HepG2 (cell line): ENCODE data around the gene RPS2. TPM values are rescaled to one million over a fixed set of nuclear protein-coding genes. Genes with fewer than 3 reads are reported as not detected.
A peak's percentile ranks its signal among the peaks of the same experiment; 100 is the strongest.

Source experiments
- CCAR2 ChIP-seq: fragments of 200-400 bp; formaldehyde crosslinking; optimal IDR thresholded peaks from 2 replicates; pipeline ENCODE3; 2018; ENCODE audit warnings: low read depth, mild to moderate bottlenecking, low read length, moderate library complexity
- CHD4 ChIP-seq: fragments of 200-600 bp; sonication (generic); IDR thresholded peaks from 2 replicates; pipeline ENCODE4 v1.7.0; 2017; ENCODE audit warnings: mild to moderate bottlenecking, low read length, borderline replicate concordance
- FOXK2 ChIP-seq: fragments of 450-650 bp; IDR thresholded peaks from 2 replicates; pipeline ENCODE4 v1.6.1; 2016
- MED8 ChIP-seq: sonication (generic); formaldehyde crosslinking; IDR thresholded peaks from 2 replicates; pipeline ENCODE4 v1.8.1; 2023; ENCODE audit warnings: mild to moderate bottlenecking, missing genetic modification reagents; ENCODE audit not compliant: insufficient replicate concordance
- NRL ChIP-seq: sonication (generic); formaldehyde crosslinking; IDR thresholded peaks from 2 replicates; pipeline ENCODE4 v1.5.0; 2020; ENCODE audit warnings: missing genetic modification reagents, mild to moderate bottlenecking, moderate library complexity, borderline replicate concordance
- PAF1 ChIP-seq: IDR thresholded peaks from 2 replicates; pipeline ENCODE4 v1.6.1; 2016; ENCODE audit warnings: missing genetic modification reagents, missing compliant biosample characterization
- PHF8 ChIP-seq: sonication (generic); formaldehyde crosslinking; IDR thresholded peaks from 2 replicates; pipeline ENCODE4 v1.5.0; 2020; ENCODE audit warnings: missing genetic modification reagents
- ZIK1 ChIP-seq: sonication (generic); formaldehyde crosslinking; IDR thresholded peaks from 2 replicates; pipeline ENCODE4 v1.5.0; 2020; ENCODE audit warnings: mild to moderate bottlenecking, low read depth, missing genetic modification reagents, borderline replicate concordance
- ZMYM2 ChIP-seq: sonication (generic); formaldehyde crosslinking; IDR thresholded peaks from 2 replicates; pipeline ENCODE4 v1.8.0; 2022; ENCODE audit warnings: mild to moderate bottlenecking, missing genetic modification reagents
- ZNF124 ChIP-seq: sonication (generic); formaldehyde crosslinking; IDR thresholded peaks from 2 replicates; pipeline ENCODE4 v1.4.0; 2020; ENCODE audit warnings: missing genetic modification reagents
- ZNF441 ChIP-seq: sonication (generic); formaldehyde crosslinking; IDR thresholded peaks from 2 replicates; pipeline ENCODE4 v1.7.0; 2021; ENCODE audit warnings: missing genetic modification reagents, borderline replicate concordance
- polyA plus RNA-seq, 8 experiments: library from polyadenylated mRNA; depleted of rRNA in 3 of 8; stranded (reverse) in 7 of 8; unstranded in 1 of 8; fragments of >200 nt; fragmentation: Illumina TruSeq in 4 of 8; extraction: Trizol in 4 of 8; gene quantifications; 2 replicates each; pipeline versions ENCODE4 v1.2.1 to v1.2.3, GENCODE V29; 2011 to 2016; ENCODE audit warnings: low read depth in 4 of 8, missing spikeins in 1 of 8, mixed read lengths in 1 of 8; ENCODE audit not compliant: insufficient read depth in 1 of 8
- total RNA-seq, 5 experiments: library from RNA; depleted of rRNA; stranded (reverse); fragments of >200 nt; fragmentation: Illumina TruSeq; extraction: Trizol; gene quantifications; 2 replicates each; pipeline ENCODE4 v1.2.3, GENCODE V29; 2016; ENCODE audit warnings: low read depth in 1 of 5
- TF ChIP-seq, protein P1 (sequence below): sonication (generic); formaldehyde crosslinking; IDR thresholded peaks from 2 replicates; pipeline ENCODE4 v1.5.1; 2020; ENCODE audit warnings: mild to moderate bottlenecking, moderate library complexity, missing genetic modification reagents
- TF ChIP-seq, protein P2 (sequence below): sonication (generic); formaldehyde crosslinking; IDR thresholded peaks from 2 replicates; pipeline ENCODE4 v1.4.0; 2020; ENCODE audit warnings: mild to moderate bottlenecking, low read depth, missing genetic modification reagents
- TF ChIP-seq, protein P3 (sequence below): sonication (generic); formaldehyde crosslinking; IDR thresholded peaks from 2 replicates; pipeline ENCODE4 v1.4.0; 2020; ENCODE audit warnings: missing genetic modification reagents
- TF ChIP-seq, protein P4 (sequence below): sonication (generic); formaldehyde crosslinking; IDR thresholded peaks from 2 replicates; pipeline ENCODE4 v1.4.0; 2020; ENCODE audit warnings: missing genetic modification reagents, borderline replicate concordance
- TF ChIP-seq, protein P5 (sequence below): sonication (generic); formaldehyde crosslinking; IDR thresholded peaks from 2 replicates; pipeline ENCODE4 v1.4.0; 2020; ENCODE audit warnings: mild to moderate bottlenecking, missing genetic modification reagents, borderline replicate concordance

The RPS2 gene
- total and polyA plus RNA-seq, 2 of the 13 experiments (the other 11 are each of a cell fraction or from before 2014, with no cell fraction given): 1,908 to 4,514 TPM

DNA sequence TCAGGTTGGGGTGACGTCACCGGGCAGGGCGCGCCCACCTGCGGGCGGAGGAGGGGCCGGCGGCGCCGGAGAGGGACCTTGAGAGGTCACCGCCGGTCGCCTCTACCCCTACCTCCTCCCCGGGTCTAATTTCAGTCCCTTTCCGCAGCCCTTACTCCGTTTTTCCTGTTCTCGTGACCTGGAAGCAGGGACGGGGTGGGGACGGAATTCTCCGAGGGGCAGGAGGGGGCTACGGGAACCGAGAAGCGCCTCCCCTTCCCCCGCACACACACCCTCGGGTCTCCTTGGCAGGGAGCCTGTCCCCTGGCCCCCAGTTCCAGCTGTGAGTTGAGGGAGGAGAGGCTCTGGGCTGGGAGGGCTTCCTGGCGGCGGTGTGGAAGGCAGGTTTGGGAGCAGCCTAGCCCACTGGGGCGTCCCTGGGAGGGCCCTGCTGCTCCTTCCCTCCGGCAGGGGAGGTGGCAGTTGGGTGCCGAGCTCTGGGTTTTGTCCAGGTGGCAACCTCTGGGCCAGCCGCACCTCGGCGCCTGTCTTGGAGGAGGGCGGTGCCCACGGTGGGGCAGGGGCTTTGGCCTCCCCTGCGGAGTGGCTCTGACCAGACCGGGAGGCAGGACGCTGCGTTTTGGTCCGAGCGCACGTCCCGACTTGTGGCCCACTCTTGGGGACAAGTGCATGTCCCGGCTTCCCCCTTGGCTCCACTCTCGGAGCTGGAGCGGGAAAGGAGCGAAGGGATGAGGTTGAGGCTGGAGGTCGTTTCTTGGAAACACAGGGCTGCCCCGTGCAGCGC, 25.9 kb upstream of the RPS2 start (continued):
- TF ChIP-seq ZIK1 (CRISPR knock-in tag) (0 out of 2 replicates have a peak, but pooled peaks have one; percentile 32), ZNF124 (CRISPR knock-in tag) (no peak), PHF8 (CRISPR knock-in tag) (peak; percentile 36; the same call in 1 of the 2 replicates), ZMYM2 (CRISPR knock-in tag) (no peak), CHD4 (no peak), CCAR2 (no peak), NRL (CRISPR knock-in tag) (peak; percentile 44; the same call in 1 of the 2 replicates), ZNF441 (CRISPR knock-in tag) (no peak), PAF1 (CRISPR knock-in tag) (no peak), FOXK2 (no peak), MED8 (CRISPR knock-in tag) (no peak)
- TF ChIP-seq, protein P1, sequence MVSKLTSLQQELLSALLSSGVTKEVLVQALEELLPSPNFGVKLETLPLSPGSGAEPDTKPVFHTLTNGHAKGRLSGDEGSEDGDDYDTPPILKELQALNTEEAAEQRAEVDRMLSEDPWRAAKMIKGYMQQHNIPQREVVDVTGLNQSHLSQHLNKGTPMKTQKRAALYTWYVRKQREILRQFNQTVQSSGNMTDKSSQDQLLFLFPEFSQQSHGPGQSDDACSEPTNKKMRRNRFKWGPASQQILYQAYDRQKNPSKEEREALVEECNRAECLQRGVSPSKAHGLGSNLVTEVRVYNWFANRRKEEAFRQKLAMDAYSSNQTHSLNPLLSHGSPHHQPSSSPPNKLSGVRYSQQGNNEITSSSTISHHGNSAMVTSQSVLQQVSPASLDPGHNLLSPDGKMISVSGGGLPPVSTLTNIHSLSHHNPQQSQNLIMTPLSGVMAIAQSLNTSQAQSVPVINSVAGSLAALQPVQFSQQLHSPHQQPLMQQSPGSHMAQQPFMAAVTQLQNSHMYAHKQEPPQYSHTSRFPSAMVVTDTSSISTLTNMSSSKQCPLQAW: peak; percentile 44; the same call in 1 of the 2 replicates
- TF ChIP-seq, protein P2, sequence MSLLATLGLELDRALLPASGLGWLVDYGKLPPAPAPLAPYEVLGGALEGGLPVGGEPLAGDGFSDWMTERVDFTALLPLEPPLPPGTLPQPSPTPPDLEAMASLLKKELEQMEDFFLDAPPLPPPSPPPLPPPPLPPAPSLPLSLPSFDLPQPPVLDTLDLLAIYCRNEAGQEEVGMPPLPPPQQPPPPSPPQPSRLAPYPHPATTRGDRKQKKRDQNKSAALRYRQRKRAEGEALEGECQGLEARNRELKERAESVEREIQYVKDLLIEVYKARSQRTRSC (CRISPR knock-in tag): no peak
- TF ChIP-seq, protein P3, sequence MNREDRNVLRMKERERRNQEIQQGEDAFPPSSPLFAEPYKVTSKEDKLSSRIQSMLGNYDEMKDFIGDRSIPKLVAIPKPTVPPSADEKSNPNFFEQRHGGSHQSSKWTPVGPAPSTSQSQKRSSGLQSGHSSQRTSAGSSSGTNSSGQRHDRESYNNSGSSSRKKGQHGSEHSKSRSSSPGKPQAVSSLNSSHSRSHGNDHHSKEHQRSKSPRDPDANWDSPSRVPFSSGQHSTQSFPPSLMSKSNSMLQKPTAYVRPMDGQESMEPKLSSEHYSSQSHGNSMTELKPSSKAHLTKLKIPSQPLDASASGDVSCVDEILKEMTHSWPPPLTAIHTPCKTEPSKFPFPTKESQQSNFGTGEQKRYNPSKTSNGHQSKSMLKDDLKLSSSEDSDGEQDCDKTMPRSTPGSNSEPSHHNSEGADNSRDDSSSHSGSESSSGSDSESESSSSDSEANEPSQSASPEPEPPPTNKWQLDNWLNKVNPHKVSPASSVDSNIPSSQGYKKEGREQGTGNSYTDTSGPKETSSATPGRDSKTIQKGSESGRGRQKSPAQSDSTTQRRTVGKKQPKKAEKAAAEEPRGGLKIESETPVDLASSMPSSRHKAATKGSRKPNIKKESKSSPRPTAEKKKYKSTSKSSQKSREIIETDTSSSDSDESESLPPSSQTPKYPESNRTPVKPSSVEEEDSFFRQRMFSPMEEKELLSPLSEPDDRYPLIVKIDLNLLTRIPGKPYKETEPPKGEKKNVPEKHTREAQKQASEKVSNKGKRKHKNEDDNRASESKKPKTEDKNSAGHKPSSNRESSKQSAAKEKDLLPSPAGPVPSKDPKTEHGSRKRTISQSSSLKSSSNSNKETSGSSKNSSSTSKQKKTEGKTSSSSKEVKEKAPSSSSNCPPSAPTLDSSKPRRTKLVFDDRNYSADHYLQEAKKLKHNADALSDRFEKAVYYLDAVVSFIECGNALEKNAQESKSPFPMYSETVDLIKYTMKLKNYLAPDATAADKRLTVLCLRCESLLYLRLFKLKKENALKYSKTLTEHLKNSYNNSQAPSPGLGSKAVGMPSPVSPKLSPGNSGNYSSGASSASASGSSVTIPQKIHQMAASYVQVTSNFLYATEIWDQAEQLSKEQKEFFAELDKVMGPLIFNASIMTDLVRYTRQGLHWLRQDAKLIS (CRISPR knock-in tag): no peak
- TF ChIP-seq, protein P4, sequence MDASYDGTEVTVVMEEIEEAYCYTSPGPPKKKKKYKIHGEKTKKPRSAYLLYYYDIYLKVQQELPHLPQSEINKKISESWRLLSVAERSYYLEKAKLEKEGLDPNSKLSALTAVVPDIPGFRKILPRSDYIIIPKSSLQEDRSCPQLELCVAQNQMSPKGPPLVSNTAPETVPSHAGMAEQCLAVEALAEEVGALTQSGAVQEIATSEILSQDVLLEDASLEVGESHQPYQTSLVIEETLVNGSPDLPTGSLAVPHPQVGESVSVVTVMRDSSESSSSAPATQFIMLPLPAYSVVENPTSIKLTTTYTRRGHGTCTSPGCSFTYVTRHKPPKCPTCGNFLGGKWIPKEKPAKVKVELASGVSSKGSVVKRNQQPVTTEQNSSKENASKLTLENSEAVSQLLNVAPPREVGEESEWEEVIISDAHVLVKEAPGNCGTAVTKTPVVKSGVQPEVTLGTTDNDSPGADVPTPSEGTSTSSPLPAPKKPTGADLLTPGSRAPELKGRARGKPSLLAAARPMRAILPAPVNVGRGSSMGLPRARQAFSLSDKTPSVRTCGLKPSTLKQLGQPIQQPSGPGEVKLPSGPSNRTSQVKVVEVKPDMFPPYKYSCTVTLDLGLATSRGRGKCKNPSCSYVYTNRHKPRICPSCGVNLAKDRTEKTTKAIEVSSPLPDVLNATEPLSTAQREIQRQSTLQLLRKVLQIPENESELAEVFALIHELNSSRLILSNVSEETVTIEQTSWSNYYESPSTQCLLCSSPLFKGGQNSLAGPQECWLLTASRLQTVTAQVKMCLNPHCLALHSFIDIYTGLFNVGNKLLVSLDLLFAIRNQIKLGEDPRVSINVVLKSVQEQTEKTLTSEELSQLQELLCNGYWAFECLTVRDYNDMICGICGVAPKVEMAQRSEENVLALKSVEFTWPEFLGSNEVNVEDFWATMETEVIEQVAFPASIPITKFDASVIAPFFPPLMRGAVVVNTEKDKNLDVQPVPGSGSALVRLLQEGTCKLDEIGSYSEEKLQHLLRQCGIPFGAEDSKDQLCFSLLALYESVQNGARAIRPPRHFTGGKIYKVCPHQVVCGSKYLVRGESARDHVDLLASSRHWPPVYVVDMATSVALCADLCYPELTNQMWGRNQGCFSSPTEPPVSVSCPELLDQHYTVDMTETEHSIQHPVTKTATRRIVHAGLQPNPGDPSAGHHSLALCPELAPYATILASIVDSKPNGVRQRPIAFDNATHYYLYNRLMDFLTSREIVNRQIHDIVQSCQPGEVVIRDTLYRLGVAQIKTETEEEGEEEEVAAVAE (CRISPR knock-in tag): no peak
- TF ChIP-seq, protein P5, sequence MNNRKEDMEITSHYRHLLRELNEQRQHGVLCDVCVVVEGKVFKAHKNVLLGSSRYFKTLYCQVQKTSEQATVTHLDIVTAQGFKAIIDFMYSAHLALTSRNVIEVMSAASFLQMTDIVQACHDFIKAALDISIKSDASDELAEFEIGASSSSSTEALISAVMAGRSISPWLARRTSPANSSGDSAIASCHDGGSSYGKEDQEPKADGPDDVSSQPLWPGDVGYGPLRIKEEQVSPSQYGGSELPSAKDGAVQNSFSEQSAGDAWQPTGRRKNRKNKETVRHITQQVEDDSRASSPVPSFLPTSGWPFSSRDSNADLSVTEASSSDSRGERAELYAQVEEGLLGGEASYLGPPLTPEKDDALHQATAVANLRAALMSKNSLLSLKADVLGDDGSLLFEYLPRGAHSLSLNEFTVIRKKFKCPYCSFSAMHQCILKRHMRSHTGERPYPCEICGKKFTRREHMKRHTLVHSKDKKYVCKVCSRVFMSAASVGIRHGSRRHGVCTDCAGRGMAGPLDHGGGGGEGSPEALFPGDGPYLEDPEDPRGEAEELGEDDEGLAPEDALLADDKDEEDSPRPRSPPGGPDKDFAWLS (CRISPR knock-in tag): no peak
